HCT116 (cell line): ENCODE data around the gene NFIC.

Source experiments
- ATF3 ChIP-seq: IDR thresholded peaks from 2 replicates; pipeline ENCODE4 v1.6.1; 2012
- CEBPB ChIP-seq: IDR thresholded peaks from 2 replicates; pipeline ENCODE4 v1.6.1; 2012; ENCODE audit warnings: low read depth
- CTCF ChIP-seq, 3 experiments: fragments of 200-600 bp in 1 of 3; sonication (generic) in 1 of 3; IDR thresholded peaks in 2 of 3; conservative IDR thresholded peaks in 1 of 3; 2 replicates each; pipeline ENCODE4 v1.5.1; 2012 to 2017; ENCODE audit warnings: low read depth in 2 of 3, low read length in 2 of 3, antibody characterized with exemption in 1 of 3, borderline replicate concordance in 1 of 3, control low read depth in 1 of 3, mild to moderate bottlenecking in 1 of 3, mixed read lengths in 1 of 3, mixed run types in 1 of 3, moderate library complexity in 1 of 3; ENCODE audit not compliant: insufficient read depth in 1 of 3
- EZH2 ChIP-seq: fragments of 200-600 bp; sonication (generic); IDR thresholded peaks from 2 replicates; pipeline ENCODE4 v1.6.1; 2017; ENCODE audit warnings: antibody characterized with exemption, mixed run types
- EZH2phosphoT487 ChIP-seq: fragments of 200-600 bp; IDR thresholded peaks from 2 replicates; pipeline ENCODE4 v1.6.1; 2018; ENCODE audit warnings: antibody characterized with exemption, borderline replicate concordance
- JUND ChIP-seq: IDR thresholded peaks from 2 replicates; pipeline ENCODE4 v1.6.1; 2012
- POLR2A ChIP-seq: IDR thresholded peaks from 2 replicates; pipeline ENCODE4 v1.7.0; 2011; ENCODE audit warnings: borderline replicate concordance; ENCODE audit not compliant: insufficient read depth, insufficient read length; ENCODE audit errors: extremely low read depth
- POLR2AphosphoS5 ChIP-seq: IDR thresholded peaks from 2 replicates; pipeline ENCODE4 v1.6.1; 2011; ENCODE audit warnings: mild to moderate bottlenecking, low read depth, low read length, moderate library complexity
- SIN3A ChIP-seq: IDR thresholded peaks from 2 replicates; pipeline ENCODE4 v1.6.1; 2012; ENCODE audit warnings: low read depth
- ZFX ChIP-seq: fragments of 450-650 bp; IDR thresholded peaks from 2 replicates; pipeline ENCODE4 v1.6.1; 2017

GRCh38 chr19:3324405-3324856, 42.0 kb upstream of the NFIC start:
- TF ChIP-seq EZH2 (no peak), CTCF (IDR thresholded peaks at IDR 0.05 in 2 of 3, conservative IDR thresholded peaks at IDR 0.05 in 1 of 3; ENCODE audit: borderline replicate concordance in 1 of 3, insufficient read depth in 1 of 3, low read depth in 2 of 3, low read length in 2 of 3) (peak; percentile 54 to 97 (median 96); a peak in 5 of 6 replicates), JUND (no peak), POLR2A (no peak), POLR2AphosphoS5 (no peak), SIN3A (no peak), ATF3 (no peak), EZH2phosphoT487 (no peak), CEBPB (no peak), ZFX (no peak)
